Activated naive CD8-positive, alpha-beta T cell (primary cell): Measurements from ENCODE around the gene SRCIN1.

Source experiments
- H3K27ac Mint-ChIP-seq: one replicate; pipeline ENCODE4 v1.8.0; 2021; ENCODE audit warnings: mixed read lengths
- H3K27me3 Mint-ChIP-seq: one replicate; pipeline ENCODE4 v1.8.0; 2021; ENCODE audit warnings: mixed read lengths
- H3K36me3 Mint-ChIP-seq: one replicate; pipeline ENCODE4 v1.8.0; 2021; ENCODE audit warnings: mixed read lengths
- H3K4me1 Mint-ChIP-seq: one replicate; pipeline ENCODE4 v1.8.0; 2021; ENCODE audit warnings: low read depth, mixed read lengths
- H3K4me3 Mint-ChIP-seq: one replicate; pipeline ENCODE4 v1.8.0; 2021; ENCODE audit warnings: mild to moderate bottlenecking, mixed read lengths
- H3K9me3 Mint-ChIP-seq: one replicate; pipeline ENCODE4 v1.8.0; 2021; ENCODE audit warnings: low read depth, mixed read lengths

SRCIN1 gene

DNA sequence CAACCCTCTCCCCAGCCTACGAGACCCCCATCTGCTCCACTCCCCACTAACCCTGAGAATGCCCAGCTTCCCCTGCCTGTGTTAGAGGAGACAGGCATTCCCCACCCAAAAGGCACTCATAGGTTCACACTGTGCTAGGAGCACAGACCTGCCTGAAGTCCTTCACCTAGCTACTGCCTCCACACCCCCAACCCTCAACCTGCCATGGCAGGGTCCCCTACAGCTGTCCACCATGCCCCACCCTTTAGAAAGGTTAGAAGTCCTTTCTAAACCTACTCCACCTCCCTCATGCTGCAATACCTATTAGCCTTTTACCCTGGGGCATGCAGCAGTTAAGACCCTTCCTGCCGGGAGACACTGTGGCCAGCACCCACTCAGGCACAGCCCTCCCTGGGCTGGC lies 9.1 kb downstream of the SRCIN1 start:
- no peak overlapping the region for H3K27ac Mint-ChIP-seq
- peaks cover 14% of the 10 kb centered on the region for H3K4me1 Mint-ChIP-seq
- H3K36me3 Mint-ChIP-seq, result no peaks in the 10 kb centered on the region
- no peak overlapping the region for H3K4me3 Mint-ChIP-seq
- H3K27me3 Mint-ChIP-seq, result peaks cover 44% of the 10 kb centered on the region
- H3K9me3 Mint-ChIP-seq, result no peaks in the 10 kb centered on the region

DNA sequence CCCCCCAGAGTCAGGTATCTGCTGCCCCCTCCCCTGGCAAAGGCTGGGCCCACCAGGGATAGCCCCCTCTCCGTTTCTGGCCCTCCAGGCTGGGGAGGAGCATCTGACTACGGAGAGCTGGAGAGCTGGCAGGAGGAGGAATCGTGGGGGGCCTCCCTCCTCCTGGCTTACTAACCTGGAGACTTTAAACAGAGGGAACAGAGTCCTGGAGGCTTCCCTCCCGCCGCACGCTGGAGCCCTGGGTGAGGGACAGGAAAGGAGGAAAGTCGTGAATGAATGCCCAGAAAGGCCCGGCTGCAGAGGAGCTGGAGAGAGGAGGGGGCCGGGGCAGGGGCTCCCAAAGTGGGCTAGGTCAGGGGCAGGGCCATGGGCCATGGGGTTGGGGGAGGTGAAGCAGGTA lies 9.9 kb downstream of the SRCIN1 start:
- H3K27ac Mint-ChIP-seq, result no peak overlapping the region
- H3K27me3 Mint-ChIP-seq, result peaks cover 51% of the 10 kb centered on the region
- H3K4me1 Mint-ChIP-seq, result peaks cover 17% of the 10 kb centered on the region
- peaks cover 3% of the 10 kb centered on the region for H3K36me3 Mint-ChIP-seq
- H3K4me3 Mint-ChIP-seq, result no peak overlapping the region
- no peaks in the 10 kb centered on the region for H3K9me3 Mint-ChIP-seq

DNA sequence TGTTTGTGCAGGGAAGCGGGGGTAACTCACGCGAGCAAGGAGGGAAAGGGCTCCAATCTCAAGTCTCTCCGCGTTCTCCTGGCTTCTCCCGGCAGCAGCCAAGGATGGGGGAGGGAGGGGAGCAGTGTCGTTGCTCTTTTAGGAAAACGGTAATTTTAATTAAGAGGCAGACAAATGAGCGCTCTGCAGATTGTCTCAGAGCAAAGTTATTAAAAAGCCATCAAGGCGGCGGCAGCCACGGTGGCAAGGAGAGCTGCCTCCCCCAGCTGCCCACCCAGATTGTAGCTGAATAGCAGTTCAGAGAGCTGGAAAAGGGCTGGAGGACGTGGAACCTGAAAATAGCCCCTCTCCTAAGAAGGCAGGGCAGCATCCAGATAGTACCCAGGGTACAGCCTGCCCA lies 11.6 kb downstream of the SRCIN1 start:
- H3K9me3 Mint-ChIP-seq, result no peaks in the 10 kb centered on the region
- H3K36me3 Mint-ChIP-seq, result peaks cover 3% of the 10 kb centered on the region
- no peak overlapping the region for H3K4me3 Mint-ChIP-seq
- peaks cover 17% of the 10 kb centered on the region for H3K4me1 Mint-ChIP-seq
- no peak overlapping the region for H3K27ac Mint-ChIP-seq
- peaks cover 45% of the 10 kb centered on the region for H3K27me3 Mint-ChIP-seq

DNA sequence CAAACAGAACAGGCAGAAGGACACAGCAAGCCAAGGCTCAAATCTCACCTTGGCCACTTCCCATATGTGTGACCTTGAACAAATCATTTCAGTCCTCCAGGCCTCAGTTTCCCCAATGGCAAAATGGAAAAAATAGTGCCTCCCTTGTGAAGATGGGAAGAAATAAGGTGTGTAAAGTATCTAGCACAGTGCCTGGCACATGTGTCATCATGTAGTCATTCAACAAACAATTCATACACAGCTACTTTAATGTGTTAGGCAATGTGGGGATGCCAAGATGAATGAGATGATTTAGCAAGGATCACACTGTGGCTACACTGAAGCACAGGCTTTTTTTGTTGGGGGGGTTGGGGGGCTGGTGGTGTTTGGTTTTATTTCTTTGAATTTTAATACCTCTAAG lies 13.3 kb downstream of the SRCIN1 start:
- Mint-ChIP-seq H3K27me3 (peaks cover 51% of the 10 kb centered on the region), H3K4me1 (peaks cover 17% of the 10 kb centered on the region), H3K27ac (no peak overlapping the region), H3K9me3 (no peaks in the 10 kb centered on the region), H3K4me3 (no peak overlapping the region), H3K36me3 (peaks cover 3% of the 10 kb centered on the region)

DNA sequence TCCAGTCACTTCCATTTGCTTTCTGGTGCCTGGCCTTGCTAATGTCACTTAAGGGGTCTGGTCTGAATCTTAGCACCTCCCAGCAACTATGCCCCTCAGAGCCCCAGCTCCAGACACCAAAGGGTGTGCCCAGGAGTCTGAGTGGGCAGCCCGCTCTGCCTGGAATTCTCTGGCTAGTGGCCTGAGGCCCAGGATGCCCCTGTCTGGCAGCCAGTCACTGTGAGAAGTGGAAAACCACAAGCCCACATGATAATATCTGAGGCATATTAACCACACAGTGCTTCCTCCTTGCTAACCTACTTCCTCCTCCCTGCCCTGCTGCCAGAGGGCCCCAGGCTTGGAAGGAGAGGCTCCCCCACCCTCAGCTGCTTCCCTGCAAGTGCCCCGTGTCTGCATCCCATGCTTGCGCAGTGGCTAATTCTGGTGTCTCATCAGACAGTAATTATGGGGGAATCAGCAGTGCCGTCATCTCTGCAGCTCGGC lies 14.0 kb downstream of the SRCIN1 start:
- Mint-ChIP-seq H3K4me1 (peaks cover 17% of the 10 kb centered on the region), H3K9me3 (no peaks in the 10 kb centered on the region), H3K36me3 (peaks cover 3% of the 10 kb centered on the region), H3K27ac (no peak overlapping the region), H3K4me3 (no peak overlapping the region), H3K27me3 (peaks cover 44% of the 10 kb centered on the region)

DNA sequence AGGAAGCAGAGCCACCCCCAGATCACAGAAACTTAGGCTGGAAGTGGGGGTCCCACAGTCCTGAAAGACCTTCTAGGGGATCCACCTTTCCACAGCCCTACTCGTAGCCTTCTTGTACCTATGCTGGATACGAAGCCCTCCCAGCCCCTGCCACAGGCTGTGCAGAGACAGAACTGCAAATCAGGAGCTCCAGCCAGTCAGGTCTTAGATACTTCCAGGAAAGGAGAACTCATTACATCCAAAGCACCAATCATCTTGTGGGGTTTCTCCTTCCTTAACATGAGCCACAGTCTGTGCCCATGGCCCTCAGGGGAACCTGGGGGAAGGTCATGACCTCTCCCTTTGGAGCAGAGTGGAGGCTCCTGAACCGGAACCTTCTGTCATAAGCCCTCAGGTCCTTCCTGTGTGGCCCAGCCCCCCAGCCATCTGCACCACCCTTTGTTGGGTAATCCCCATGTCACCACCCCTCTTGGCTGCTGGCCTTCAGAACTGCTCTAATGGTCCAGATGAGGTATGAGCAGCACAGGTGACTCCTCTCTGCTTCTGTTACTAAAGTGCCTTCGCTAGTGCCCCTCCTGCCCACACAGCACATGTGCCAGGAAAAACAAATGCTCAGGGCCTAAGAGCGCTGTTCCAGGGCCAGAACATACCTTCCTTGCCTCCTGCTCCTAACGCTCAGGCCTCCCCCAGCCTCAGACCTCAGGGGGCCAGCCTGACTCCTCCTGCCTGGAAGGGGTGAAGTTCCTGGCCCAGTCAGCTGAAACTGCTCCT lies 14.6 kb downstream of the SRCIN1 start:
- H3K4me3 Mint-ChIP-seq, result no peak overlapping the region
- H3K27me3 Mint-ChIP-seq, result peaks cover 38% of the 10 kb centered on the region
- peaks cover 17% of the 10 kb centered on the region for H3K4me1 Mint-ChIP-seq
- no peaks in the 10 kb centered on the region for H3K9me3 Mint-ChIP-seq
- peaks cover 3% of the 10 kb centered on the region for H3K36me3 Mint-ChIP-seq
- H3K27ac Mint-ChIP-seq, result no peak overlapping the region

DNA sequence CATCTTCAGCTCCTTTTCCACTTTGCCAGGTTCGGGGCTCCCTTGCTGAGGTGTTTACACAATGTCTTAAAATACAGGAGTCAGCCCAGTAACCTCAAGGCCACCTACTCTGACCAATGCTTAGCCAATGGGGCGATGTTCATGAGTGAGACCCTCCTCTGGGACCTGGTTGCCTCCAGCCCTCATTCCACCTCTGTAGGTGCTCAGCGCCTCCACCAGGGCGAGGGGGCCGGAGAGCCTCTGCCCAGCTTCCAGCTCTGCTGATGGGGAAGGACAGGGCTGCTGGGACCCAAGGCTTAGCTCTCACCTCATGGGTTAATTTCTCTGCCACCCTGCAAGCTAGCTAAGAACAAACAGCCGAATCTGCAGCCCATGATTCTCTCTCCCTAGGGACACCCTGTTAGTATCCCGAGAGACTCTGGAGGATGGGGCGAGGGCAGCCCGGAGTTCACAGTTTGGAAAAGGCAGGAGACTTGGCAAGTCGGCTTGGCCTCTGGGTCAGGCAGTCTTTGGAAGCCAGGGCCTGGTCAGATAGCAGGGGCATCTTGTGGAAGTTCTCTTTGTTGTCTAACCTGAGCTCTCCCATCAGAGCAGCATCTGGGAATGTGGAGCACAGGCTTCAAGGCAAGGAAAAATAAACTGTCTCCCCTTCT lies 16.2 kb downstream of the SRCIN1 start:
- Mint-ChIP-seq H3K4me1 (peaks cover 18% of the 10 kb centered on the region), H3K36me3 (peaks cover 3% of the 10 kb centered on the region), H3K9me3 (no peaks in the 10 kb centered on the region), H3K27me3 (peaks cover 36% of the 10 kb centered on the region), H3K27ac (no peak overlapping the region), H3K4me3 (no peak overlapping the region)

DNA sequence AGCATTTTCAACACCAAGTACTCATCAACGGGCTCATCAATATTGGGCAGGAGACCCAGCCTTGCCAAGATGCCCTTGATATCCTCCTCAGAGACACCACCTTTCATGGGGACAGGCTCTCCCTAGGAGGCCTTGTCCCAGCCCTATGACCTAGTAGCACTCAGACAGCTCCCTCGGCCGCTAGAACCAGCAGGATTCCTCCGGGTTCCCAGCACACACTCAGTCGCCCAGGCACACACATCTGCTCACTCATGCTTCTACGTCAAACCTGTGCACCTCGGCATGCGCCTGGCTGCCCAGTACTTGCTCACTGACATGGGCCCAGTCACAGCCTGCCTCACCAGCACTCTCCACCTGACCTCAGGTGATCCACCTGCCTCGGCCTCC lies 17.0 kb downstream of the SRCIN1 start:
- H3K4me1 Mint-ChIP-seq, result peaks cover 20% of the 10 kb centered on the region
- H3K4me3 Mint-ChIP-seq, result no peak overlapping the region
- peaks cover 37% of the 10 kb centered on the region for H3K27me3 Mint-ChIP-seq
- no peaks in the 10 kb centered on the region for H3K9me3 Mint-ChIP-seq
- no peak overlapping the region for H3K27ac Mint-ChIP-seq
- peaks cover 3% of the 10 kb centered on the region for H3K36me3 Mint-ChIP-seq

DNA sequence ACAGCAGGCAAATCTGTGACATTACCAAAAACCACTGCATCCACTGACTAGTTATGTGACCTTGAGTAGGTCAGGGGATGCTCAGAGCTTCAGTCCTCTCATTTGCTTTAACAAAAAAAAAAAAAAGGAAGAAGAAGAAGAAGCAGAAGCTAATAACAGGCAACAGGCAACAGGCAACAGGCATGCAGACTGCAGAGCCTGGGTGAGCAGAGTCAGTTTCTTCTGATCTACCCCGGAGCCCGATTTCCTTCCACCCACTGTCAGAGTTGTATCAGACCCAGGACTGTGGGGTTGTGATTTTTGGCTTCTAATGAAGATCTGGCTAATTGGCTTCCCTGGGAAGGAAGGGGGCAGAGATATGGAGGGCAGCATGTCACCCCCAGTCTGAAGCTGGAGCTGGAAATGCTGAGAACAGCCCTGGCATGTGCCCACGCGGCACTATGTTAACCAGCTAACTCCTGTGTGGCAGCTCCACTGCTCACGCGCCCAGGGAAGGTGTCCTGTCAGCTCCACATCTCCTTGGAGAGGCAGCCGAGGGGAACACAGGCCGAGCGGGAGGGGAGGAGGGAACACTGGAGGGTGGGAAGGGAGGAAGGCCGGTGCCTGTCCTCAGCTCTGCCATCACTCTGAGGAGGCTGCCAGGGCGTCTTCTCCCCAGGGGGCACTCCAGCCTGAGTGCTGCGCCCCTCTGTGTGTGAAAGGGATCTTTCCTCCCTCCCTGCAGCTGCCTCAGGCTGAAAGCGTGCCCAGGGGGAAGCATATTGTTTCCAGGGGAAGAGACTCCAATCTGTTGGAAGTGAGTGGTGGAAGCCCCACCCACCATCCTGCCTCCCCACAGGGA lies 17.6 kb downstream of the SRCIN1 start:
- no peaks in the 10 kb centered on the region for H3K9me3 Mint-ChIP-seq
- no peak overlapping the region for H3K27ac Mint-ChIP-seq
- H3K27me3 Mint-ChIP-seq, result peaks cover 33% of the 10 kb centered on the region
- H3K36me3 Mint-ChIP-seq, result peaks cover 3% of the 10 kb centered on the region
- no peak overlapping the region for H3K4me3 Mint-ChIP-seq
- peaks cover 20% of the 10 kb centered on the region for H3K4me1 Mint-ChIP-seq

DNA sequence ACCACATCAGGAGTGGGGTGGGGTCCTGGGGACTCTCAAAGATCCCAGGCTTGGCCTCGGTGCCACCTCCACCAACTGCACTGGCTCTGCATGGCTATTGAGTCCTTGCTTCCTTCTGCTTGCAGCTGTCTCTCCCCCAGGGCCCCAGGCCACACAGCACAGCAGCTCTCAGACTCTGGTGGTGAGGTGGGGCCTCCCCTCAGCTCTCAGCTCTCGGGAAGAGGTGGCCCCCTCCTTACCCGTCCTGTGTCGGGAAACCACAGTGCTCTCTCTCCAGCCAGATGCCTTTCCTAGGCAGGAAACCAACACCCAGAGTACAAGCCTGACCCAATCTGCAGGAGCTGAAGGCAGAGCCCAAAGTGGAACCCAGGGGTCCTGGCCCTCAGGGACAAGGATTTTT lies 18.5 kb downstream of the SRCIN1 start:
- H3K27ac Mint-ChIP-seq, result no peak overlapping the region
- H3K4me1 Mint-ChIP-seq, result peaks cover 16% of the 10 kb centered on the region
- H3K27me3 Mint-ChIP-seq, result peaks cover 25% of the 10 kb centered on the region

DNA sequence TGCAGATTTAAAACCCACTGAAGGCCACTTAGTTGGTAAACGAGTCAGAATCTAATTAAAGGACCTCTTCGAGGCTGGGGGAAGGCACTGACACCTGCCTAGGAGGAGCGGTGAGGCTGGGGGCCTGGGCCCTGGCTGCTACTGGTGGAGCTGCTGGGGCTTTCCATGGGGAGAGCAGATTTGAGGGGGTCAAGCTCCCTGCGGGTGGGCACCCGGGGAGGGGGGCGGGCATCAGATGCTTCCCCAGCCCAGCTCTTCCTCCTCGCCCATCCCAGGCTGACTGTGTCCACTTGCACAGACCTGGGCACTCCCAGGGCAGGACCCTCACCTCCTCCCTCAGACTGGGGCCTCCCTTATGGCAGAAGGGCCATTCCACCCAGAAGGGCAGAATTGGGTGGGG lies 19.0 kb downstream of the SRCIN1 start:
- Mint-ChIP-seq H3K27ac (no peak overlapping the region), H3K27me3 (peaks cover 22% of the 10 kb centered on the region), H3K36me3 (peaks cover 3% of the 10 kb centered on the region), H3K9me3 (no peaks in the 10 kb centered on the region), H3K4me1 (peaks cover 12% of the 10 kb centered on the region), H3K4me3 (no peak overlapping the region)

More for the DNA sequence above, 18.5 kb downstream of the SRCIN1 start:
- H3K36me3 Mint-ChIP-seq, result peaks cover 3% of the 10 kb centered on the region
- H3K4me3 Mint-ChIP-seq, result no peak overlapping the region
- no peaks in the 10 kb centered on the region for H3K9me3 Mint-ChIP-seq

DNA sequence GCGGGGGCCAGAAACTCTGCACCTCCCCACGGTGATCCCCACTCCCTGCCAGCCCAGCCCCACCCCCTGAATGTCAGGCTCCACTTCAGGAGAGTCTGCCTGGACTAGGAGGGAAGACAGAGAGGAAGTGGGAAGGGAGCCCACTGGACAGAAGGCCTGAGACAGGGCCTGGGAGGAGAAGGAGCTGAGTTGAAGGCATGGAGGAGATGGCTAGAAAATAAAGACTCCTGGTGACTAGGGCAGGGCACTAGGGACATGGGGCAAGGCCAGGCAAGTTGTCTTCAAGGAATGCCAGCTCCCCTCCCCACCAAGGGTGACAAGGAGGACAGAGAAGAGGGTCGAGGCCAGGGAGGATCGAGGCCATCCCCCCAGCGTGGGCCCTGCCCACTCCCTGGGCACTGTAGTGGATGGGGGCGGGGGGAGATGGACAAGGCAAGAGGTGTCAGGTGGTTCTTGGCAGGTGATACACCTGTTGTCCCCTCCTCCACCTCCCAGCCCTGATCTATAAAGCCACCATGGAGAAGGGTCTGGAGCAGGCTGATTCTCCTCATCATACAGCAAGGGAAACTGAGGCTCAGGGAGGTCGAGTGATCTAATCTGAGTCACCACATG lies 19.7 kb downstream of the SRCIN1 start:
- no peak overlapping the region for H3K27ac Mint-ChIP-seq
- no peaks in the 10 kb centered on the region for H3K36me3 Mint-ChIP-seq

DNA sequence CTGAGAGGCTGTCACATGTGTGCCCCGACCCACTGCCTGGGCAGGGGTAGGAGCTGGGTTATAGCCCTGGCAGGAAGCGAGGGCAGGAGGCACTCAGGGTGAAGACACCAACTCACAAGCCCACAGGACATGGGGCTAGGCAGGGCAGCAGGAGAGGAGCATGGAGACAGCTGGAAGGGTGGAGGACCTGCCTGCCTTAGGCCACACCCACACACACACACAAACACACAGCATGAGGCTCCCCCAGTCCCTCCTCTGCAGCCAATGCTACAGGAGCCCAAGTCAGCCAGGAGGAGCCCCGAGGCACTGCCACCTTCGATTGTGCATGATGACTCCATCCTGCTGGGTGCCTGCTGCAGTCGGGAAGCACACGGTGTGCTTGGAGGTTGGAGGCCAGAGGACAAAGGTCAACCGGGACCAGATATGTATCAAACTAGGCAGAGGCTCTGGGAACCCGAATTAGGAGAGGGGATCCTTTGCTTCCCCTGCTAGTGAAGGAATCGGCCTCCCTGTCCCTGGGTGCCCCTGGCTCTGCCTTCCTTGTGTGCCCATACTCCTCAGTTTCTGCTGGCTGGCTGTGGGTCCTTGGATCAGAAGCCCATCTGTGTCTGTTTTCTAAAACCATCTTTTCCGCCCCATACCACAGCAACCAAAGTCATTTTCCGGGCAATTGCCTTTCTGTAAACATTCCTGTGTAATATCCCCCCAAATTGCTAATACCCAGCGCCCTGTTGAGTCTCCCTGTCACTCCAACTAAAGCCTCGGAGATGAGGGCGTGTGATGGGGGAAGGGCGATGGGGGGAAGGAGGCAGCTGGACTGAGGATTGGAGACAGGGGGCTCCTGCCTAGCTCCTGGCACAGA lies 20.5 kb downstream of the SRCIN1 start:
- Mint-ChIP-seq H3K27ac (no peak overlapping the region), H3K36me3 (no peaks in the 10 kb centered on the region), H3K9me3 (no peaks in the 10 kb centered on the region), H3K27me3 (peaks cover 20% of the 10 kb centered on the region), H3K4me3 (no peak overlapping the region), H3K4me1 (peaks cover 3% of the 10 kb centered on the region)

More for the DNA sequence above, 19.7 kb downstream of the SRCIN1 start:
- no peaks in the 10 kb centered on the region for H3K9me3 Mint-ChIP-seq
- peaks cover 4% of the 10 kb centered on the region for H3K4me1 Mint-ChIP-seq
- no peak overlapping the region for H3K4me3 Mint-ChIP-seq
- peaks cover 16% of the 10 kb centered on the region for H3K27me3 Mint-ChIP-seq

DNA sequence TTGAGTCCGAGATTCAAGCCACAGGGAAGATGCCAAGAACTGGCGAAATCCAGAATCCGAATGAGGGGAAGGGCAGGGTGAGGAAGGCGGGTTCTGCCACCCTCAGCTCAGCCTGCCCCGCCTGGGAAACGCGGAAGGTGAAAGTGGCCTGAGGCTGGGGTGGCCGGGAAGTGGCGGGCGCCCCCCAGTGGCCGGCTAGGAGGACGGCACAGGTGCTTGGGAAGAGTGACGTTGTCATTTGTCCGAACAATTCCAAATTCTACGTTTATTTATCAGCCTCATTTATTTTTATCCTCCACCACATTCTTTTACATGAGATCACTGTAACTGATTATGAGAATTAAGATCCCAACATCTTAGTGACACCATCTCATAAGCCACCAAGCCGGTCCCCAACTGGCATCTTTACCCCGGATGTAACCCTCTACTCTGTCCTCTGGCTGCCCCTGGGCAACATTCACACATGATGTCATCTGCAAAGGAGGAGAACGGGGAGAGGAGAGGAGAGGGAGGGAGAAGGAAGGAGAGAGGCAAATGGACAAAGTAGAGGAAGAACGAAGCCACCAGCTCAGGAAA lies 21.3 kb downstream of the SRCIN1 start:
- no peaks in the 10 kb centered on the region for H3K36me3 Mint-ChIP-seq
- H3K9me3 Mint-ChIP-seq, result no peaks in the 10 kb centered on the region
- peaks cover 3% of the 10 kb centered on the region for H3K4me1 Mint-ChIP-seq
- H3K27me3 Mint-ChIP-seq, result peaks cover 27% of the 10 kb centered on the region
- H3K4me3 Mint-ChIP-seq, result no peak overlapping the region
- no peak overlapping the region for H3K27ac Mint-ChIP-seq
